Neutrophil (primary cell): ENCODE data around the gene LEMD1.

Experiments used
- H3K27ac ChIP-seq: fragments of 200-600 bp; sonication (generic); 2 replicates; pipeline ENCODE4 v1.5.1; 2016; ENCODE audit warnings: mild to moderate bottlenecking, moderate library complexity
- H3K27me3 ChIP-seq: fragments of 200-600 bp; sonication (generic); 2 replicates; pipeline ENCODE4 v1.6.0; 2016; ENCODE audit warnings: mild to moderate bottlenecking
- H3K36me3 ChIP-seq: fragments of 200-600 bp; sonication (generic); 2 replicates; pipeline ENCODE4 v1.5.1; 2017
- H3K4me1 ChIP-seq, 2 experiments: fragments of 200-600 bp in 1 of 2; sonication (generic) in 1 of 2; 1 replicate in 1 of 2; 2 replicates in 1 of 2; pipeline versions ENCODE4 v1.5.1 to v1.6.1; 2013 to 2016; ENCODE audit warnings: low read depth in 1 of 2, low read length in 1 of 2, mild to moderate bottlenecking in 1 of 2, moderate library complexity in 1 of 2; ENCODE audit not compliant: control insufficient read depth in 1 of 2, insufficient read depth in 1 of 2
- H3K4me3 ChIP-seq, 2 experiments: fragments of 200-600 bp in 1 of 2; sonication (generic) in 1 of 2; 1 replicate in 1 of 2; 2 replicates in 1 of 2; pipeline ENCODE4 v1.5.1; 2013 to 2016; ENCODE audit warnings: low read depth in 1 of 2, low read length in 1 of 2, mild to moderate bottlenecking in 1 of 2, moderate library complexity in 1 of 2
- H3K9me3 ChIP-seq: fragments of 200-600 bp; sonication (generic); 2 replicates; pipeline ENCODE4 v1.5.1; 2016
- TF ChIP-seq, protein P1 (sequence below): fragments of 200-600 bp; sonication (generic); IDR thresholded peaks from 2 replicates; pipeline ENCODE4 v1.5.1; 2016; ENCODE audit warnings: antibody characterized with exemption

LEMD1 gene

DNA sequence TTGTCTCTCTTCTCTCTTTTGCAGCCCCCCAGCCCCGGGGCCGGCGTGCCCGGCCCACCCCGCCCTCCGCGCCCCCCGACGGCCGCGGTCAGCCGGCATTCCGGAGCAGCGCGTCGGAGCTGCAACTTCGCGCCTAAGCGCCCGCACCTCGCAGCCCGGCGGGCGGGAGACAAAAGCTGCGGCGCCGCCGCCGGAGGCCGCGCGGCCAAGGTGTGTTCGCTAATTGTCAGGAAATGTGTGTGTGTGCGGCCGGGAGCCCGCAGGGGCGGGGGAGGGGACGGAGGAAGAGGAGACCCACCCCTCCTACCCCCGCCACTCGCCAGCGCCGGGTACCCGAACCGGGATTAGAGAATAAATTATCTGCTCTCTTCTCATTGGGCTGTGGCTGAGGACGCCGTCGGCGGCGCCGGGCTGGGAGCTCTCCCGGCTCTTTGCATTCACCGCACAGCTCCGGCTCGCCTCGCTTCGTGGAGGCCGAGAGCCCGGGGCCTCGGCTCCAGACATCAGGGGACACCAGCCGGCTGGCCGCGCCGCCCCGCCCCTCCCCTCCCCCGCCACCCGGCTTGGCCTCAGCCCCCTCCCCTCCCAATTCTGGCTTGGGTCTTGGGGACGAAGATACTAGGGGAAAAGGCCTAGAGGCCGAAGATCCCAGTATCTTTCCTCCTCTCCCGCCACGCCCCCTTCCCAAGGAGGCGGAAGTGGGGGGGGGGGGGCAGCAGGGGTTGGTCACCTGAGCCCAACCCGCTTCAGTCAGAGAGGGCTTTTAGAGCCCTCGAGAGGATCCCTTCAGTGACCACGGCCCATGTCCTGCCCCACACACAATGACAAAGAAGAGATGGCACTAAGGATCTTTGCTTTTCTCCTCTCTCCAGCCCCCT lies 35.3 kb upstream of the LEMD1 start:
- no peaks in the 10 kb centered on the region for H3K4me1 ChIP-seq
- H3K4me3 ChIP-seq, result no peak overlapping the region

DNA sequence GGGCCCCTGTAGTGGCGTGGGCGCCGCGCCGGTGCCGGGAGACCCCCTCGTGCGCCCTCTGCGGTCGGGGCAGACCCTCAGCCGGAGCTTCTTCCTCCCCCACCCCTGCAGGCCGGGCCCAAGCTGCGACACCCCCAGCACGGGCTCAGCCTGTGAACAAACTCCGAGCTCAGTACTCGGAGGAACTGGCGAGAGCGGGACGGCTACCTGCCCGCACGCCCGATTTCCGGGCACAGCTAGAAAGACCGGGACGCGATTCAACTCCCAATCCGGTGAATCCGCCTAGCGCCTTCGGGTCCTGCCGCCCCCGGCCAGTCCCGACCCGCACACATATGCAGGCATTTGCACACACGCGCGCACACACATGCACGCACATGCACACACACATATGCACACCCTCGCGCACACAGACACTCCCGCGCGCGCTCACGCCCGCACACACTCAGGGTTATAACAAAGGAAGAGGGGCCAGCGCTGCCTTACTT lies 34.6 kb upstream of the LEMD1 start:
- Histone ChIP-seq H3K36me3 (no peaks in the 10 kb centered on the region), H3K9me3 (no peaks in the 10 kb centered on the region), H3K4me1 (no peaks in the 10 kb centered on the region), H3K27ac (no peak overlapping the region), H3K27me3 (peaks cover 99% of the 10 kb centered on the region), H3K4me3 (no peak overlapping the region)
- TF ChIP-seq, protein P1, sequence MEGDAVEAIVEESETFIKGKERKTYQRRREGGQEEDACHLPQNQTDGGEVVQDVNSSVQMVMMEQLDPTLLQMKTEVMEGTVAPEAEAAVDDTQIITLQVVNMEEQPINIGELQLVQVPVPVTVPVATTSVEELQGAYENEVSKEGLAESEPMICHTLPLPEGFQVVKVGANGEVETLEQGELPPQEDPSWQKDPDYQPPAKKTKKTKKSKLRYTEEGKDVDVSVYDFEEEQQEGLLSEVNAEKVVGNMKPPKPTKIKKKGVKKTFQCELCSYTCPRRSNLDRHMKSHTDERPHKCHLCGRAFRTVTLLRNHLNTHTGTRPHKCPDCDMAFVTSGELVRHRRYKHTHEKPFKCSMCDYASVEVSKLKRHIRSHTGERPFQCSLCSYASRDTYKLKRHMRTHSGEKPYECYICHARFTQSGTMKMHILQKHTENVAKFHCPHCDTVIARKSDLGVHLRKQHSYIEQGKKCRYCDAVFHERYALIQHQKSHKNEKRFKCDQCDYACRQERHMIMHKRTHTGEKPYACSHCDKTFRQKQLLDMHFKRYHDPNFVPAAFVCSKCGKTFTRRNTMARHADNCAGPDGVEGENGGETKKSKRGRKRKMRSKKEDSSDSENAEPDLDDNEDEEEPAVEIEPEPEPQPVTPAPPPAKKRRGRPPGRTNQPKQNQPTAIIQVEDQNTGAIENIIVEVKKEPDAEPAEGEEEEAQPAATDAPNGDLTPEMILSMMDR, result no peak

More for the DNA sequence above, 35.3 kb upstream of the LEMD1 start:
- Histone ChIP-seq H3K36me3 (no peaks in the 10 kb centered on the region), H3K27ac (no peak overlapping the region), H3K27me3 (peaks cover 99% of the 10 kb centered on the region), H3K9me3 (no peaks in the 10 kb centered on the region)
- TF ChIP-seq, protein P1, result no peak

DNA sequence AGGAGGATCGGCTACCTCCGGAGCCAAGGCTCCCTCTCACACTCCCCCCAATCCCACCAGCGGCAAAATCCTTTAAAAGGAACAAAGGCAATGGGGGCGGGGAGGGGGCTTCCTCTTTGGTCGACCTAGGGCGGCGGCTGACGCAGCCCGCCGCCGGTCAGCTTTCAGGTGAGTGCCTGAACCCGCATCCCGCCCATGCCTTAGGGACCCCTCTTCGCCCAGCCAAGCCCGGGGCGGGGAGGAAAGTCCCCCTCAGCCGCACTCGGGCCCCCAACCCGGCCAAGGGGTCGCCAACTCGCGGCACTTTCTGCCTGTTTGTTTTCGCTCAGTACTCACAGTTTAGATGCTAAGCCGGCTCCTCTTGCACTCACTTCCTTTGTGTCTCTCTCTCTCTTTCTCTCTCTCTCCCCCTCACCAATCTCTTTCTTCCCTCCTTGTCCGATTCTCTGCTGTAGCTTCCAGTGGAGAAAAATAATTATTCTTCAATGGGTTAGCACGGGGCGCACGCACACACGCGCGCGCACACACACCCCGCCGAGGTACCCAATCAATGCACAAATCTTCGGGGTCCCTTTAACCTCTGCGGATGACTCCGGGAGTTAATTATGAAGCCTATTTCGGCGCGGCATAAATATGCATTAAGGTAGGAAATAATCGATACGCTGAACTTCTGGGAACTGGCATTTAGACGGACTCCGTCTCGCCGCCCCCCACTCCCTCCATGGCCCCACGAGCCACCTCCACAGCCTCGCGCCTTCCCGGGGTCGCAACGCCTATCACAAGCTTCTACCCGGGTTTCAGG lies 33.9 kb upstream of the LEMD1 start, which contains the start of gene BLACAT1:
BLACAT1 (minus strand) TSS at position 465 of the 802 bp plus-strand sequence.
- Histone ChIP-seq H3K36me3 (no peaks in the 10 kb centered on the region), H3K4me3 (no peak within 1 kb of the TSS), H3K27ac (no peak within 1 kb of the TSS), H3K27me3 (peaks cover 99% of the 10 kb centered on the region), H3K9me3 (no peaks in the 10 kb centered on the region), H3K4me1 (no peaks in the 10 kb centered on the region)
- TF ChIP-seq, protein P1, result no peak

DNA sequence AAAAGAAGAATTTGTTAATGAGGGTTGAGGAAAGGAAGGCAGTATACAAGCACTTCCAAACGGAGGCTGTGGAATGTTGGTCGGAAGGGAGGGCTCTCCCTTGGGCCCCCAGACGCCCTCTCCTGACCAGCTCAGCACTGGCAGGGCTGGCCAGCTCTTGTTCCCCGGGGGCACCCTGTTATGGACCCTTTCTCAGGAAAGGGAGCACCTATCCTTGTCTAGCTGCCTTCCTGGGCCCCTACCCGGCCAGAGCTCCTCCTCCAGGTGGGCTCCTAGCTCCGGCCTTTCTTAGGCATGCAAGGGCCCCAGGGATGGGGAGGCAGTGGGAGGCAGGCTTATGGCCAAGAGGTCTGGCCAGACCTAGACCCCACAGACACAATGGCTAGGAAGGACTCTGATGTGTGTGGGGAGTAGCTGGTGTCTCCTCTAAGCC lies 33.1 kb upstream of the LEMD1 start:
- Histone ChIP-seq H3K27ac (no peak overlapping the region), H3K36me3 (no peaks in the 10 kb centered on the region), H3K4me1 (no peaks in the 10 kb centered on the region), H3K4me3 (no peak overlapping the region), H3K9me3 (no peaks in the 10 kb centered on the region), H3K27me3 (peaks cover 100% of the 10 kb centered on the region)
- TF ChIP-seq, protein P1, result no peak

DNA sequence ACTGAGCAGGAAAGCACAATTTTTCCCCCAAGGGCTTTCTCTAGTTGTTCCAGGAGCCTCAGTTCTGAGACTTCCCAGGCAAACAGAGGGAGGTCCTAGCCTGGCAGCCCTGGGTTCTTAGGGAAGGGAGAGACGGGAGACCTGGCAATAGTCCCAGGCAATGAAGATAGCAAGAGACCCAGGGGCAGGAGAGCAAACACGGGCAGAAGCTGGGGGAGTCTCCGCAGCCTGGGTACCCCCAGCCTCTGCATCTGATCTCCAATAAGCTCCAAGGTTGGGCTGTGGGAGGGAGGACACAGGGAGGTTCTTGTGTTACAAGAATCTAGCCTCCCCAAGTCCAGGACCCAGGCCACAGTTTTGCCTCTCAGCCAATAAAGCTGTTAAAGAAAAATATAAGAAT lies 31.6 kb upstream of the LEMD1 start:
- H3K27ac ChIP-seq, result no peak overlapping the region
- H3K4me3 ChIP-seq, result no peak overlapping the region
- no peaks in the 10 kb centered on the region for H3K9me3 ChIP-seq
- peaks cover 99% of the 10 kb centered on the region for H3K27me3 ChIP-seq
- TF ChIP-seq, protein P1, result no peak
- no peaks in the 10 kb centered on the region for H3K36me3 ChIP-seq
- no peaks in the 10 kb centered on the region for H3K4me1 ChIP-seq
